OCI-LY7 (cell line): Measurements from ENCODE around the gene YPEL3.

ENCODE experiments used
- CTCF ChIP-seq: fragments of 200-600 bp; sonication (generic); conservative IDR thresholded peaks from 2 replicates; pipeline ENCODE4 v1.5.1; 2014; ENCODE audit warnings: mild to moderate bottlenecking, antibody characterized with exemption, low read length, moderate library complexity, mixed read lengths
- EZH2phosphoT487 ChIP-seq: fragments of 200-600 bp; sonication (generic); IDR thresholded peaks from 2 replicates; pipeline ENCODE4 v1.6.1; 2018; ENCODE audit warnings: low read depth, borderline replicate concordance, mild to moderate bottlenecking, mixed run types, antibody characterized with exemption, low read length, moderate library complexity, mixed read lengths

DNA sequence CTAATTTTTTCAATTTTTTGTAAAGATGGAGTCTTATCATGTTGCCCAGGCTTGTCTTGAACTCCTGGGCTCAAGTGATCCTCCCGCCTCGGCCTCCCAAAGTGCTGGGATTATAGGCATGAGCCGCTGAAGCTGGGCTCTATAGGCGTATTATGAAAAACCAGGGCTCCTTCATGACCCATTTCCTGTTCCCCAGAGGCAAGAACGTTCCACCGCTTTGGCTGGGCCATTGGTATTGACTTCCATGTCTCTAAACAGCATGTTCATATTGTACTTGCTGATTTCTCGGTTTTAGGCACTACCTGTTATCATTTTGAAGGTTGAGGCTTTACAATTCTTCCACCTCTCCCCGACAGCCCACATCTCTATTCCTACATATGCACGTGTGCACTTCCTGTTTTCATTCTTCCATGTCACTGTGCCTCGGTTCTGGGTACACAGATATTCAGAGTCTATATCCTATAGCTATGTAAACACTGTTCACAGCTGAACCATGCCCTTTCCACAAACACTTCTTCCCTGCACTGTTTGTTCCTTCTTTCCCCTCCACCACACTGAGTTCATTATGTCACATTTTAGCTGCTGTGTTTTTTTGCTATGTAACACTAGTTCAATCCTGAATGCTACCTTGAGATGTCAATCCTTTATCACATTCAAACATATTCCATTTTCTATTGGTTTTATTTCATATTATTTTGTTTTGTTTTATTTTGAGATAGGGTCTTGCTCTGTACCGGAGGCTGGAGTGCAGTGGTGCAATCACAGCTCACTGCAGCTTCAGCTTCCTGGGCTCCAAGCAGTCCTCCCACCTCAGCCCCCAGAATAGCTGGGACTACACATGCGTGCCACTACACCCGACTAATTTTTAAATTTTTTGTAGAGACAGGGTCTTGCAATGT lies 43.8 kb upstream of the YPEL3 start:
- TF ChIP-seq CTCF (no peak), EZH2phosphoT487 (no peak)
